ENCODE results near the gene GABRG3.

GABRG3 gene

GRCh38 chr15:26941489-26941888 is 29.5 kb upstream of the GABRG3 start:
- no peak for TF ChIP-seq TOX (CRISPR knock-in tag; IDR thresholded peaks at IDR 0.05; ENCODE audit: borderline replicate concordance)
- TF ChIP-seq SNAI2 (CRISPR knock-in tag; IDR thresholded peaks at IDR 0.05) = no peak
- no peak for TF ChIP-seq ZNF70 (CRISPR knock-in tag; IDR thresholded peaks at IDR 0.05)
- no peak for TF ChIP-seq ZNF565 (CRISPR knock-in tag; conservative IDR thresholded peaks at IDR 0.05; ENCODE audit: low read depth)
- TF ChIP-seq BACH2 (CRISPR knock-in tag; IDR thresholded peaks at IDR 0.05; ENCODE audit: borderline replicate concordance) = no peak
- no peak for TF ChIP-seq CSRNP3 (CRISPR knock-in tag; IDR thresholded peaks at IDR 0.05)
- TF ChIP-seq, protein P1, sequence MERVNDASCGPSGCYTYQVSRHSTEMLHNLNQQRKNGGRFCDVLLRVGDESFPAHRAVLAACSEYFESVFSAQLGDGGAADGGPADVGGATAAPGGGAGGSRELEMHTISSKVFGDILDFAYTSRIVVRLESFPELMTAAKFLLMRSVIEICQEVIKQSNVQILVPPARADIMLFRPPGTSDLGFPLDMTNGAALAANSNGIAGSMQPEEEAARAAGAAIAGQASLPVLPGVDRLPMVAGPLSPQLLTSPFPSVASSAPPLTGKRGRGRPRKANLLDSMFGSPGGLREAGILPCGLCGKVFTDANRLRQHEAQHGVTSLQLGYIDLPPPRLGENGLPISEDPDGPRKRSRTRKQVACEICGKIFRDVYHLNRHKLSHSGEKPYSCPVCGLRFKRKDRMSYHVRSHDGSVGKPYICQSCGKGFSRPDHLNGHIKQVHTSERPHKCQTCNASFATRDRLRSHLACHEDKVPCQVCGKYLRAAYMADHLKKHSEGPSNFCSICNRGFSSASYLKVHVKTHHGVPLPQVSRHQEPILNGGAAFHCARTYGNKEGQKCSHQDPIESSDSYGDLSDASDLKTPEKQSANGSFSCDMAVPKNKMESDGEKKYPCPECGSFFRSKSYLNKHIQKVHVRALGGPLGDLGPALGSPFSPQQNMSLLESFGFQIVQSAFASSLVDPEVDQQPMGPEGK (CRISPR knock-in tag; IDR thresholded peaks at IDR 0.05; ENCODE audit: borderline replicate concordance) = no peak

DNA sequence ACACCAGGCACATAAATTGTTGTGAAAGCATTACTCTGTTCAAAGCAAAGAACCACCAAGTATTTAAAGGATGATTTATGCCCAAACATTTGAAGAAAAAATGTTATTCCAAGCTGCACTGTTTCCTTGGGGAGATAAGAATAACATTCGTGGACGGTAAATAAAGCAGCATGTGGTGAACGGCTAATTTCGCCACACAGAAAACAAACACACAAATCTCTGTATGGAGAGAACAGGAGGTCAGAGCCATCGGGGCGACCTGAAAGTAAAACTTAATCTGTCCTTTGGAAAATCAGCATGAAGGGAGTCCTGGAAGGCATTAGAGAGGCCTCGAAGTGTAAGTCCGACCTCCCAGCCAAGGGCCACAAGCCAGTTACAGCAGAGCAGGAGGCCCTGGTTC is 27.1 kb upstream of the GABRG3 start:
- ATAC-seq = no peak
- TF ChIP-seq ZNF70 (CRISPR knock-in tag; IDR thresholded peaks at IDR 0.05) (no peak), TCF4 (CRISPR knock-in tag; IDR thresholded peaks at IDR 0.05; ENCODE audit: borderline replicate concordance) (no peak), ZC3H10 (CRISPR knock-in tag; IDR thresholded peaks at IDR 0.05) (no peak)

More at GRCh38 chr15:26941489-26941888, 29.5 kb upstream of the GABRG3 start:
- no peak for ATAC-seq

- no peak for ATAC-seq
- TF ChIP-seq OSR1 (CRISPR knock-in tag; IDR thresholded peaks at IDR 0.05) (no peak), ESRRG (CRISPR knock-in tag; IDR thresholded peaks at IDR 0.05) (no peak), TOX (CRISPR knock-in tag; IDR thresholded peaks at IDR 0.05; ENCODE audit: borderline replicate concordance) (no peak), BACH2 (CRISPR knock-in tag; IDR thresholded peaks at IDR 0.05; ENCODE audit: borderline replicate concordance) (no peak), ISL1 (CRISPR knock-in tag; IDR thresholded peaks at IDR 0.05) (no peak), CSRNP3 (CRISPR knock-in tag; IDR thresholded peaks at IDR 0.05) (no peak), PPARA (CRISPR knock-in tag; IDR thresholded peaks at IDR 0.05; ENCODE audit: borderline replicate concordance) (no peak), RARB (CRISPR knock-in tag; IDR thresholded peaks at IDR 0.05) (no peak)
- TF ChIP-seq, protein P2, sequence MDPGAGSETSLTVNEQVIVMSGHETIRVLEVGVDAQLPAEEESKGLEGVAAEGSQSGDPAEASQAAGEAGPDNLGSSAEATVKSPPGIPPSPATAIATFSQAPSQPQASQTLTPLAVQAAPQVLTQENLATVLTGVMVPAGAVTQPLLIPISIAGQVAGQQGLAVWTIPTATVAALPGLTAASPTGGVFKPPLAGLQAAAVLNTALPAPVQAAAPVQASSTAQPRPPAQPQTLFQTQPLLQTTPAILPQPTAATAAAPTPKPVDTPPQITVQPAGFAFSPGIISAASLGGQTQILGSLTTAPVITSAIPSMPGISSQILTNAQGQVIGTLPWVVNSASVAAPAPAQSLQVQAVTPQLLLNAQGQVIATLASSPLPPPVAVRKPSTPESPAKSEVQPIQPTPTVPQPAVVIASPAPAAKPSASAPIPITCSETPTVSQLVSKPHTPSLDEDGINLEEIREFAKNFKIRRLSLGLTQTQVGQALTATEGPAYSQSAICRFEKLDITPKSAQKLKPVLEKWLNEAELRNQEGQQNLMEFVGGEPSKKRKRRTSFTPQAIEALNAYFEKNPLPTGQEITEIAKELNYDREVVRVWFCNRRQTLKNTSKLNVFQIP (CRISPR knock-in tag; IDR thresholded peaks at IDR 0.05; ENCODE audit: borderline replicate concordance, low read depth) = no peak
Observed at GRCh38 chr15:26945046-26945445, 25.9 kb upstream of the GABRG3 start.

DNA sequence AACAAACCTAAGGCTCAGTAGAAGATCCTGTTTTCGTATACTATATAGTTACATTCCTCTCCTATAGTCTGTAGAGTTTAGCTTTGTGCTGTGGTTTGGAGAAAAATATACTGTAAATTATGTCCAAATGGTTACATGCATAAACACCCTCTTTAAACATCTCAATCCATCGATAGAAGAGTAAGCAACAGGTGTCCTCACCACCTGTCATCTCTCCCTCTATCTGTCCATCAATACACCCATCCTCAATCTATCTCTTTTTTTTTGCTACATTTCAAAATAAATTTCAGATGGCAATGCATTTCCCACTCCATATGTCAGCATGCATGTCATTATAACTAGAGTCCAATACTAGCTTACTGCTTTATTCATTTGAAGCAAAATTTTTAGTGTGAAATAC is 21.0 kb upstream of the GABRG3 start:
- no peak for ATAC-seq
- no peak for TF ChIP-seq CSRNP3 (CRISPR knock-in tag; IDR thresholded peaks at IDR 0.05)
- TF ChIP-seq CREB5 (CRISPR knock-in tag; IDR thresholded peaks at IDR 0.05; ENCODE audit: low read depth) = no peak
- TF ChIP-seq ISL1 (CRISPR knock-in tag; IDR thresholded peaks at IDR 0.05) = no peak
- TF ChIP-seq, protein P2 (CRISPR knock-in tag; IDR thresholded peaks at IDR 0.05; ENCODE audit: borderline replicate concordance, low read depth) = no peak
- TF ChIP-seq CSDC2 (CRISPR knock-in tag; IDR thresholded peaks at IDR 0.05) = no peak
- no peak for TF ChIP-seq OSR1 (CRISPR knock-in tag; IDR thresholded peaks at IDR 0.05)
- no peak for TF ChIP-seq SNAI2 (CRISPR knock-in tag; IDR thresholded peaks at IDR 0.05)
- no peak for TF ChIP-seq RARB (CRISPR knock-in tag; IDR thresholded peaks at IDR 0.05)

Measured in SK-N-SH treated with all-trans-retinoic acid at 6 μM for 48 hours (cell line).